Measurements from ENCODE around the gene CDRT4.

The CDRT4 gene

DNA sequence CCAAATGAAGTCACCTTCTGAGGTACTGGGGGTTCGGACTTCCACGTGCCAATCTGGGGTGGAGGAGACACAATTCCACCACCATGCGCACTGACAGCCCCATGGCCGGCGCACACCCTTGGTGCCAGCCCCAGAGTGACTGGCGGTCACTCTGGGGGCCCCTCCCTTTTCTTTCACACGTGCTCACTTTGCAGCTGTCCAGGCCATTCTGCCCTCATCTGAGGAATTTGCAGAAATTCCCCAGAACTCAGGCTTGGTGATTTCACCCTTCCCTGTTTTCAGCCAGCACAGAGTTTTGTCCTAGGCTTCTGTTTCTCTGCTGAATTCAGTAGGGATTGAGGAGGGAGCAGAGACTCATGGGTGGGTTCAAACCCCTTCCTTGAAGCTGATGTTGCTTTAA, 54.8 kb downstream of the CDRT4 start:
- no peak for DNase-seq (ENCODE audit: low spot score)

DNA sequence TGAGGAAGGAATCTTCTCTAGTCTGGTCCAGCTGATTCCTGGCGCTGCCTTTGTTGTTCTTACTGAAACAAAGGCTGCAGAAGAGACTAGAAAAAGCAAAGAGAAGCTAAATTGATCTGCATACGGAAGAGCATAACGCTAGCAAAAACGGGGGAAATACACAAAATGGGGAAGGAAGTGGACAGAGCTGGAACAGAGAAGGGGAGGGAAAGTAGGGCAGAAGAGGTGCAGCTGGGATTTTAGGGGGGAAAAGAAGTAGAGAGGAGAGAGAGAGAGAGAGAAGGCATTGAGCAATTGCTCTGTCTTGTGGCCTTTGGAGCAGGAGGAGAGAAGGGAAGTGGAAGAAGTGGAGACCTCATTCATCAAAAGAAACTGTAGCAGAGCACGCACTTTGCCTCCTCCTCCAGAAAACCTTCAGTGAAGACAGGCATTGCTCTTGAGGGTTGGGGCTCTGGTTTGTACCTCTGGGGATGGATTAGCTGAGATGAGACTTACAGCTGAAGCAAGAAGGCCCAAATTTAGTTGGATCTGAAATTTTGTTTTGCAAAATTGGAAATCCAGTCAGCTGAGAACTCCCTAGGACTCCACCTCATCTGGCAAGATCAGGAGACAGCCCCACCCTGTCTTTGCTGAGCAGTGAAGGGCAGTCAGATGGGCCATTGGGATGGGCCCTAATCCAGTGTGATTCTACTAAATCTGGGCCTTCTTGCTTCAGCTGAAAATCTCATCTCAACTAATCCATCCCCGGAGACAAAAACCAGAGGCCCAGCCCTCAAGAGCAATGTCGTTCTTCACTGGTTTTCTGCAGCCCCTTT, 55.8 kb downstream of the CDRT4 start:
- TF ChIP-seq, protein P1, sequence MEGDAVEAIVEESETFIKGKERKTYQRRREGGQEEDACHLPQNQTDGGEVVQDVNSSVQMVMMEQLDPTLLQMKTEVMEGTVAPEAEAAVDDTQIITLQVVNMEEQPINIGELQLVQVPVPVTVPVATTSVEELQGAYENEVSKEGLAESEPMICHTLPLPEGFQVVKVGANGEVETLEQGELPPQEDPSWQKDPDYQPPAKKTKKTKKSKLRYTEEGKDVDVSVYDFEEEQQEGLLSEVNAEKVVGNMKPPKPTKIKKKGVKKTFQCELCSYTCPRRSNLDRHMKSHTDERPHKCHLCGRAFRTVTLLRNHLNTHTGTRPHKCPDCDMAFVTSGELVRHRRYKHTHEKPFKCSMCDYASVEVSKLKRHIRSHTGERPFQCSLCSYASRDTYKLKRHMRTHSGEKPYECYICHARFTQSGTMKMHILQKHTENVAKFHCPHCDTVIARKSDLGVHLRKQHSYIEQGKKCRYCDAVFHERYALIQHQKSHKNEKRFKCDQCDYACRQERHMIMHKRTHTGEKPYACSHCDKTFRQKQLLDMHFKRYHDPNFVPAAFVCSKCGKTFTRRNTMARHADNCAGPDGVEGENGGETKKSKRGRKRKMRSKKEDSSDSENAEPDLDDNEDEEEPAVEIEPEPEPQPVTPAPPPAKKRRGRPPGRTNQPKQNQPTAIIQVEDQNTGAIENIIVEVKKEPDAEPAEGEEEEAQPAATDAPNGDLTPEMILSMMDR (IDR thresholded peaks at IDR 0.05; ENCODE audit: extremely low read depth, insufficient read depth, missing control alignments) = no peak
- DNase-seq (ENCODE audit: low spot score) = no peak
- in situ Hi-C loops (cut with MboI; ENCODE audit: low pct_unique_long_range_greater_than_20kb, low sequenced_read_pairs, unreplicated experiment) = no loop called here

More for the DNA sequence above, 54.8 kb downstream of the CDRT4 start:
- in situ Hi-C loops (cut with MboI; ENCODE audit: low pct_unique_long_range_greater_than_20kb, low sequenced_read_pairs, unreplicated experiment) = no loop called here
- TF ChIP-seq, protein P1 (IDR thresholded peaks at IDR 0.05; ENCODE audit: extremely low read depth, insufficient read depth, missing control alignments) = no peak

DNA sequence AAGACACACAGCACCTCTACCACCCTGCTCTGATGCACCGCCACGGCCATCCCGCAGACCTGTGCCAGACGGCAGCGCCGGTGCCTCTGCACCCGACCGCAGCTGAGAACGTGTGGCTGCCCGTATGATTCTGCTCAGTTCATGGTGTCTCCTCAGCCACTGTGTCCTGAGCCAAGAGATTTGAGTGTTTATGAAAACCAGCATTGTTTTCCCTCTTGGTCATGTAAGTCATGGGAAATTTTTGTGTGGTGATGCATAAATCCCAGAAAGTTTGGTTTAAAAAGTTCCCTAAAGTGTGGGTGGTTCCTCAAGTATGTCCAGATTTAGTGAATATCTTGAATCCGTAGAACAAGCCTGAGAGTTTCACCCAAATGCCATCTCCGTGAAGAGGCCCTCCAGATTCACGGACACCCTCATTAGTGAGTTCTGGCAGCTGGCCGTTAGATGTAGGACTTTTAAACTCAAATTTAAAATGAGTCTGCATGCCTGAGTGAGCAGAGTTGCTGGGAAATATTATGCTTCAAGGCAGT, 57.6 kb downstream of the CDRT4 start:
- DNase-seq (ENCODE audit: low spot score) = no peak
- TF ChIP-seq, protein P1 (IDR thresholded peaks at IDR 0.05; ENCODE audit: extremely low read depth, insufficient read depth, missing control alignments) = no peak
- in situ Hi-C loops (cut with MboI; ENCODE audit: low pct_unique_long_range_greater_than_20kb, low sequenced_read_pairs, unreplicated experiment) = no loop called here

DNA sequence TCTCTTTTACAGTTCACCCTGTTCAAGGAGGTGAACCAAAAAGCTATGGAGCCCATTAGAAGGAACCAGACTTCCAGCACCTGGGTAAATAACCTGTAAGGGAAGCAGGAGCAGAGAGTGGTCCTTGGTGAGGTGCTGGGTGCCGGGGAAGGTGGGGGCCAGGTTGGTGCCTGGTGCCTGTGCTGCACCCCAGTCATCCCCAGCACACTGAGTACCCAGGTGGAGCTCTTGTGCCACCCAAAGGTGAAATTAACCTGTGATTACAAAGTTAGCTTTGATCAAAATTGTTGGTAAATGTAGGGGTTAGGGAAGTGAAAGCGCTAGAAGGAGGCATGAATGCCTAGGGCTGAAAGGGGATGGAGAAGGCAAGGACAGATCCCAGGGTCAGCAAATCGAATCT, 58.6 kb downstream of the CDRT4 start:
- in situ Hi-C loops (cut with MboI; ENCODE audit: low pct_unique_long_range_greater_than_20kb, low sequenced_read_pairs, unreplicated experiment) = no loop called here
- DNase-seq (ENCODE audit: low spot score) = no peak
- TF ChIP-seq, protein P1 (IDR thresholded peaks at IDR 0.05; ENCODE audit: extremely low read depth, insufficient read depth, missing control alignments) = no peak

DNA sequence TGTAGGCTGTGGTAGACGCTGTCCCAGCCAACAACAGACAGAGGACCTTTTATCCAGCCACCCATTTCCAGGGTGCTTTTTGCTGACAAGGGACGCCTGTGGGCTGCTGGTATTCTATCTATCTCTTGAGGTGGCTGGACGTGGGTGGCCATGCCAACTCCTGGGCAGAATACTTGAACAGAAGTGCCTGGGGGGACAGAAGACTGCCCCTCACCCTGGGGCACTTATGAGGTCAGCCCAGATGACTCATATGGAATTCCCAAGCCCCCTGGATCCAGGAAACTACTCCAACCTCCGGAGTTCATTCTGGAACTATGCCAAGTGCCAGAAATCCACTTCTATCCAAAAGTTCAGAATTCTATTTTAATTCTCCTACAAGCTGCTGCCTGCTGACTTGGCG, 61.3 kb downstream of the CDRT4 start:
- in situ Hi-C loops (cut with MboI; ENCODE audit: low pct_unique_long_range_greater_than_20kb, low sequenced_read_pairs, unreplicated experiment) = no loop called here
- DNase-seq (ENCODE audit: low spot score) = no peak
- TF ChIP-seq, protein P1 (IDR thresholded peaks at IDR 0.05; ENCODE audit: extremely low read depth, insufficient read depth, missing control alignments) = no peak

DNA sequence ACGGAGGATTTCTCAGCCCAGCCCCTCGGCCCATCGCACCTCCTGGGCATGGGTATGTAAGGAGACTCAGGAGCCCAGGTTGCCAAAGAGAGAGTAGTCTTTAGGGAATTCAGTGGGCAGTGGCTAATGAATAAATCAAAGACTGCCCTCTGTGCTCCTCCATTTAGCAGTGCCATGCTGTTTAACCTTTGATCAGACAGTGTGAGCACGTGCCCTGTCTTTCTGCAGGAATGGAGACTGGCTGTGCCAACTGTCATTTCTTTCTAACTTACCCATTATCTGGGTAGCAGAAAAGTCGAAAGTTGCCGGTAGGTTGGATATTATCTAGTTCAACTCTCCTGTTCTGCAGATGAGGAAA, 62.4 kb downstream of the CDRT4 start:
- DNase-seq (ENCODE audit: low spot score) = no peak
- TF ChIP-seq, protein P1 (IDR thresholded peaks at IDR 0.05; ENCODE audit: extremely low read depth, insufficient read depth, missing control alignments) = no peak
- in situ Hi-C loops (cut with MboI; ENCODE audit: low pct_unique_long_range_greater_than_20kb, low sequenced_read_pairs, unreplicated experiment) = no loop called here
